Upper lobe of right lung (tissue), 1 donor: ENCODE results near the gene GPR39. TPM values are rescaled to one million over a fixed set of nuclear protein-coding genes. Genes with fewer than 3 reads are reported as not detected.

Experiments used
- ATAC-seq: fragments of 200-7000 bp; cut with Tn5 transposase; one replicate; pipeline ENCODE4 v1.9.1; 2020; ENCODE audit warnings: mild to moderate bottlenecking, moderate library complexity
- DNase-seq: peaks from one replicate; pipeline ENCODE4 v3.0.0-alpha.2; 2020
- H3K27ac ChIP-seq: fragments of 200-600 bp; one replicate; pipeline ENCODE4 v1.8.0; 2022
- H3K27me3 ChIP-seq: fragments of 200-600 bp; one replicate; pipeline ENCODE4 v1.8.0; 2022; ENCODE audit warnings: mild to moderate bottlenecking
- H3K36me3 ChIP-seq: fragments of 200-600 bp; one replicate; pipeline ENCODE4 v1.8.0; 2022
- H3K4me1 ChIP-seq: fragments of 200-600 bp; one replicate; pipeline ENCODE4 v1.8.0; 2022
- H3K4me3 ChIP-seq: fragments of 200-600 bp; one replicate; pipeline ENCODE4 v1.8.0; 2022; ENCODE audit warnings: mild to moderate bottlenecking
- H3K9me3 ChIP-seq: fragments of 200-600 bp; one replicate; pipeline ENCODE4 v1.8.0; 2022
- intact Hi-C: fragments of 100-400 bp; cut with DNase I; formaldehyde crosslinking; loops from one replicate; pipeline ENCODE4 v1.11.0; 2022
- total RNA-seq: library from RNA; stranded (reverse); fragmentation: NEBNext Ultra II Directional; extraction: Animal tissue kit (Norgen Biotek cat#: 25700); gene quantifications from one replicate; pipeline ENCODE4 v1.2.1, GENCODE V29; 2021
- TF ChIP-seq, protein P1 (sequence below): fragments of 200-600 bp; IDR thresholded peaks from one replicate; pipeline ENCODE4 v1.8.0; 2022; ENCODE audit warnings: antibody characterized with exemption
- donor health status: DM: no; HTN: yes; CAD: no; lungs with severe emphysema.

Gene GPR39
- total RNA-seq, 1 donor from 2014 or later = 13.4 TPM

DNA sequence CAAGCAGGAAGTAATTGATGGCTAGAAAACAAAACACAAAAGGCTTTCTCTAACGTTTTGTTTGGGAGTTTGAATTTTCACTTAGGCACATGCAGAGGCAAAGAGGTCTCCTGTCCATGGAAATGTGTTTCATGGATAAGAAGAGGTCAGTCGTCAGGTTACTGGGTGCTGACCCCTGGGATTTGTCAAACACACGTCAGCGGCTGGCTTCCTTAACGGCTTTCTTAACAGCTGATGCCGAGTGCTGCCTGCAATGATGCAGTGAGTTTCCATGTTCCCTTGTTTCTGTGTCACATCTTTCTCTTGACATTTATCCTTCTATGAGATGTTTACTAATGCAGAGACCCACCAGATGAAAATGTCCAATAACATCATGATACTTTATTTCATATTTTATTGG, 31.7 kb downstream of the GPR39 start:
- no peaks in the 10 kb centered on the region for H3K36me3 ChIP-seq
- intact Hi-C loops = no loop called here
- H3K27me3 ChIP-seq = no peaks in the 10 kb centered on the region
- ATAC-seq (no peak), DNase-seq (no peak)
- no peaks in the 10 kb centered on the region for H3K9me3 ChIP-seq
- H3K4me1 ChIP-seq = peaks cover 3% of the 10 kb centered on the region
- H3K27ac ChIP-seq = no peak overlapping the region
- no peak overlapping the region for H3K4me3 ChIP-seq
- TF ChIP-seq, protein P1, sequence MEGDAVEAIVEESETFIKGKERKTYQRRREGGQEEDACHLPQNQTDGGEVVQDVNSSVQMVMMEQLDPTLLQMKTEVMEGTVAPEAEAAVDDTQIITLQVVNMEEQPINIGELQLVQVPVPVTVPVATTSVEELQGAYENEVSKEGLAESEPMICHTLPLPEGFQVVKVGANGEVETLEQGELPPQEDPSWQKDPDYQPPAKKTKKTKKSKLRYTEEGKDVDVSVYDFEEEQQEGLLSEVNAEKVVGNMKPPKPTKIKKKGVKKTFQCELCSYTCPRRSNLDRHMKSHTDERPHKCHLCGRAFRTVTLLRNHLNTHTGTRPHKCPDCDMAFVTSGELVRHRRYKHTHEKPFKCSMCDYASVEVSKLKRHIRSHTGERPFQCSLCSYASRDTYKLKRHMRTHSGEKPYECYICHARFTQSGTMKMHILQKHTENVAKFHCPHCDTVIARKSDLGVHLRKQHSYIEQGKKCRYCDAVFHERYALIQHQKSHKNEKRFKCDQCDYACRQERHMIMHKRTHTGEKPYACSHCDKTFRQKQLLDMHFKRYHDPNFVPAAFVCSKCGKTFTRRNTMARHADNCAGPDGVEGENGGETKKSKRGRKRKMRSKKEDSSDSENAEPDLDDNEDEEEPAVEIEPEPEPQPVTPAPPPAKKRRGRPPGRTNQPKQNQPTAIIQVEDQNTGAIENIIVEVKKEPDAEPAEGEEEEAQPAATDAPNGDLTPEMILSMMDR = no peak

DNA sequence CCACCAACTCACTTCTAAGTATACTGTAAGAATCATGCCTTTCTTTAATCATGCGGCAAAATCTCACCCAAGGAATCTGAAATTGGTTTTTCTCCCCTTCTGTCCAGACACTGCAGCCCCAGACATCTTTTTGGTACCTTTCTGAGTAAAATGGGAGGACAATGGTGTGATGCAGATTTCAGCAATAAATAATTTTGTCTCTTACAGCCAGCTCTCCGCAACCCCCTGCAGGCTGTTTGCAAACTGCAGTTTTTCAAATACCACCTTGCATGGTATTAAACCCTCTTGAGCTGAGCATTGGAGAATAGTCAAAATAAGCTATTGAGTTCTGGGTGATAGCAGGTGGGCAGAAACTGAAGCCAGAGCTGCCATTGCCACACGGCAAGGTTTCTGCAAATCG, 32.2 kb downstream of the GPR39 start:
- Histone ChIP-seq H3K4me3 (no peak overlapping the region), H3K4me1 (peaks cover 3% of the 10 kb centered on the region), H3K27ac (no peak overlapping the region), H3K27me3 (no peaks in the 10 kb centered on the region), H3K36me3 (no peaks in the 10 kb centered on the region), H3K9me3 (no peaks in the 10 kb centered on the region)
- TF ChIP-seq, protein P1 = peak; percentile 48
- ATAC-seq (no peak), DNase-seq (no peak)
- intact Hi-C loops = no loop called here

DNA sequence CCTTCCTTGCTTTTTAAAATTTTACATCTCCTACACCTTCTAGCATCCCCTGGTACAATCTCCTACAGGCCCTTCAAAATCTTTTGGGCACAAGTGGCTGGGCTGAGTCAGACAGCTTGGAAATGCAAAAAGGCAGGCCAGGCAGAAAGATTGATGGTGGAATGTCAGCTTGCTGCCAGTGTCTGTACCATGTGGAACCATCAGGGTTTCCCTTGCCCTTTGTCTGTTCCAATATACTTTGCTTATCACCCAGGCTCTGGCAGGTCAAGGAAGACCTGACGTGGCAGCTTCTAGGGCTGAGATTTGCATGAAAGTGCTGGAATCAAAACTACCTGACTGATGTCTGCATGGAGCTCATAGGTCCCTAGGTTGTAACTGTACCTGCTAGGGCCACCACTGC, 33.3 kb downstream of the GPR39 start:
- TF ChIP-seq, protein P1 = no peak
- no peaks in the 10 kb centered on the region for H3K36me3 ChIP-seq
- no peak overlapping the region for H3K27ac ChIP-seq
- H3K4me1 ChIP-seq = peaks cover 3% of the 10 kb centered on the region
- ATAC-seq = no peak
- DNase-seq = no peak
- no peaks in the 10 kb centered on the region for H3K27me3 ChIP-seq
- intact Hi-C loops = no loop called here
- no peak overlapping the region for H3K4me3 ChIP-seq
- no peaks in the 10 kb centered on the region for H3K9me3 ChIP-seq

DNA sequence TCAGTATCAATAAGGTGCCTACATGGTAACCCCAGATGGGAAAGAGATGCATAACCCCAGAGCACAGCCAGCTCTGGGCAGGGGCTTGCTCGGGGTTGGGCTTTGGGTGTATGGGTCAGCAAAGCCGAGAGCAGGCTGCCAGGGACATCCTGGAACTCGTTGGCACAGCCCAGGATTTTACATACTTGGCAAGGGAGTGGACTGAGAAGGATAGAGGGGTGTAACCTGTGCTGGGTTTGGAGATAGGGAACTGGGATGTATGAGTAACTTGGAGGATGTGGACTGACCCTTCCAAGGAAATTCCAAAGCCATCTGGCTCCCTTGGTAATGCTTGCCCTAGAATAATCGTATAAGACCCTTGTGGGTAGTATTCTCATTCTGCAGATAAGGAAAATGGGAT, 44.2 kb downstream of the GPR39 start:
- ATAC-seq = no peak

DNA sequence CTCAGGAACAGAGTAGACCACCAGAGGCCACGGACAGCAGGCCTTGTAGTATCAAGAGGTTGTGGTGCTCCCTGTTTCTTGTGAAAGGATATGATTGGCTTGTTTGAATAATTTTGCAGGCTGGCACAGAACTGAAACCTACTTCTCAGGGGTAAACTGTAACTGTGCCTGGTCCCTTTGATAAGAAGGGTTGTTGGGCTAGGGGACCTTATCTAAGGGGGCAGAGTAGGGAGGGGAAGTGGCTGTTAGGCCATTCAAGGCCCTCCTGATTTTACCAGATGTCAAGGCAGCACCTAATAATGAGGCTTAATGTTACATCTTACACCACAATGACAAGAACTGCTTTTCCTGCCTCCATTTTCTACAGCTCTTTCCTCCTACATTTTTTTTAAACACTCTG, 45.6 kb downstream of the GPR39 start:
- intact Hi-C loops = no loop called here
- Histone ChIP-seq H3K27me3 (no peaks in the 10 kb centered on the region), H3K4me1 (no peaks in the 10 kb centered on the region), H3K9me3 (peaks cover 33% of the 10 kb centered on the region), H3K4me3 (no peak overlapping the region), H3K36me3 (no peaks in the 10 kb centered on the region), H3K27ac (no peak overlapping the region)
- TF ChIP-seq, protein P1 = no peak
- DNase-seq = no peak
- ATAC-seq = no peak

More for the DNA sequence above, 44.2 kb downstream of the GPR39 start:
- no peak for DNase-seq
- intact Hi-C loops = no loop called here
- TF ChIP-seq, protein P1 = no peak
- Histone ChIP-seq H3K9me3 (peaks cover 20% of the 10 kb centered on the region), H3K4me3 (no peak overlapping the region), H3K4me1 (no peaks in the 10 kb centered on the region), H3K36me3 (no peaks in the 10 kb centered on the region), H3K27ac (no peak overlapping the region), H3K27me3 (no peaks in the 10 kb centered on the region)

DNA sequence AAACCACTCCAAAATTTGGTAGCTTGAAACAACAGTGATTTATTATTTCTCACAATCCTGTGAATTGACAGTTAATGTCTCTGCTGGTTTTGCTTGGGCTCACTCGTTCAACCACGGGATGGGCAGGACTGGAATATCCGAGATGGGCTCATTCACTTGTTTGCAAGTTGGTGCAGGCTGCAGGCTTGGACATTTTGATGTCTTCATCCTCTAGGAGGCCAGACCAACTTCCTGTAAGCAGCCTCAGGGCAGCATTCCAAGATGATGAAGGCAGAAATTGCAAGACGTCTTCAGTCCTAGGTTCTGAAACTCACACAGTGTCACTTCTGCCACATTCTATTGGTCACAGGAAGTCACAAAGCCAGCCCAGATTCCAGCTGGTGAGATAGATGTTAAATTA, 47.1 kb downstream of the GPR39 start:
- no peak for DNase-seq
- intact Hi-C loops = no loop called here
- Histone ChIP-seq H3K27me3 (no peaks in the 10 kb centered on the region), H3K4me1 (no peaks in the 10 kb centered on the region), H3K36me3 (no peaks in the 10 kb centered on the region), H3K9me3 (peaks cover 33% of the 10 kb centered on the region), H3K4me3 (no peak overlapping the region), H3K27ac (no peak overlapping the region)
- ATAC-seq = no peak
- TF ChIP-seq, protein P1 = no peak
